ENCODE results near the gene MAPK8IP3.
"Not testable (repeated sequence)": the region's sequence is repeated elsewhere in the genome, so short reads cannot be mapped to it uniquely, and the experiment has no call there.

The MAPK8IP3 gene

GRCh38 chr16:1713933-1714332, 7.9 kb downstream of the MAPK8IP3 start:
- DNase-seq, result no peak

GRCh38 chr16:1715220-1715619, 9.2 kb downstream of the MAPK8IP3 start:
- no peak for DNase-seq

- DNase-seq, result not testable (repeated sequence)
Measured at GRCh38 chr16:1718236-1718635, 12.2 kb downstream of the MAPK8IP3 start.

- DNase-seq, result not testable (repeated sequence)
Measured at GRCh38 chr16:1719559-1720229, 13.7 kb downstream of the MAPK8IP3 start.

GRCh38 chr16:1721372-1721771, 15.4 kb downstream of the MAPK8IP3 start:
- DNase-seq, result no peak

GRCh38 chr16:1723450-1724147, 17.6 kb downstream of the MAPK8IP3 start:
- no peak for DNase-seq

GRCh38 chr16:1724491-1724890, 18.5 kb downstream of the MAPK8IP3 start:
- DNase-seq, result no peak

GRCh38 chr16:1726661-1727502, 20.9 kb downstream of the MAPK8IP3 start:
- DNase-seq, result no peak

- DNase-seq, result no peak
Measured at GRCh38 chr16:1727651-1728624, 21.9 kb downstream of the MAPK8IP3 start.

GRCh38 chr16:1729026-1729425, 23.0 kb downstream of the MAPK8IP3 start:
- DNase-seq, result no peak

- no peak for DNase-seq
Measured at GRCh38 chr16:1729445-1729844, 23.4 kb downstream of the MAPK8IP3 start.

- no peak for DNase-seq
Measured at GRCh38 chr16:1731073-1731472, 25.1 kb downstream of the MAPK8IP3 start.

- no peak for DNase-seq
Measured at GRCh38 chr16:1731603-1732002, 25.6 kb downstream of the MAPK8IP3 start.

- no peak for DNase-seq
Measured at GRCh38 chr16:1732071-1732470, 26.1 kb downstream of the MAPK8IP3 start.

GRCh38 chr16:1732551-1732987, 26.6 kb downstream of the MAPK8IP3 start:
- not testable (repeated sequence) for DNase-seq

- no peak for DNase-seq
Measured at GRCh38 chr16:1734123-1734522, 28.1 kb downstream of the MAPK8IP3 start.

- DNase-seq, result no peak
Measured at GRCh38 chr16:1734816-1735215, 28.8 kb downstream of the MAPK8IP3 start.

GRCh38 chr16:1740234-1740633, 34.2 kb downstream of the MAPK8IP3 start:
- DNase-seq, result no peak

- DNase-seq, result no peak
Measured at GRCh38 chr16:1740781-1741490, 34.9 kb downstream of the MAPK8IP3 start.

GRCh38 chr16:1741553-1742165, 35.7 kb downstream of the MAPK8IP3 start:
- no peak for DNase-seq

All from right forelimb (tissue), 1 donor.